Panc1 (cell line): ENCODE data around the gene C3orf70. TPM values are rescaled to one million over a fixed set of nuclear protein-coding genes. Genes with fewer than 3 reads are reported as not detected.

Experiments
- ATAC-seq: fragments of 200-7000 bp; cut with Tn5 transposase; 2 replicates; pipeline ENCODE4 v1.9.1; 2020; ENCODE audit warnings: mild to moderate bottlenecking, moderate library complexity
- BruUV-seq: library from RNA; stranded (reverse); fragments of 400-500 nt; replicated peaks from 2 replicates; lab custom pipeline; 2021; lab: Mats Ljungman, UMichigan
- CTCF ChIA-PET: fragments of 300-600 bp; sonication (Branson Sonifier 250); formaldehyde crosslinking; loops from one replicate; lab custom pipeline; 2022; ENCODE audit warnings: antibody characterized with exemption; lab: Charles Lee
- POLR2A ChIA-PET: fragments of 300-600 bp; sonication (Branson Sonifier 250); formaldehyde crosslinking; loops from one replicate; lab custom pipeline; 2022; ENCODE audit warnings: antibody characterized with exemption; lab: Charles Lee
- DNase-seq: peaks from one replicate; pipeline ENCODE4 v3.0.0-alpha.2; 2010; ENCODE audit warnings: low read depth, low spot score
- H3K27ac ChIP-seq: 2 replicates; pipeline ENCODE4 v1.5.1; 2011; ENCODE audit warnings: mild to moderate bottlenecking, low read length, inconsistent platforms
- H3K27me3 ChIP-seq: fragments of 200-500 bp; sonication (Bioruptor generic); 2 replicates; pipeline ENCODE4 v1.6.0; 2014; ENCODE audit warnings: low read length, inconsistent platforms; ENCODE audit not compliant: control insufficient read depth, insufficient read depth
- H3K36me3 ChIP-seq: fragments of 200-500 bp; sonication (Bioruptor generic); 2 replicates; pipeline ENCODE4 v1.5.1; 2014; ENCODE audit warnings: inconsistent platforms, mild to moderate bottlenecking, low read length, moderate library complexity; ENCODE audit not compliant: control insufficient read depth, insufficient read depth
- H3K4me1 ChIP-seq: 2 replicates; pipeline ENCODE4 v1.5.1; 2011; ENCODE audit warnings: inconsistent platforms, mild to moderate bottlenecking, low read length, moderate library complexity; ENCODE audit not compliant: control insufficient read depth, insufficient read depth
- H3K4me3 ChIP-seq, 2 experiments: 2 replicates each; pipeline ENCODE4 v1.5.1; 2011 to 2012; ENCODE audit warnings: low read depth in 2 of 2, low read length in 2 of 2, mild to moderate bottlenecking in 2 of 2, inconsistent platforms in 1 of 2, moderate library complexity in 1 of 2
- H3K9me3 ChIP-seq: fragments of 200-500 bp; sonication (Bioruptor generic); 2 replicates; pipeline ENCODE4 v1.5.1; 2014; ENCODE audit warnings: low read depth, mild to moderate bottlenecking, inconsistent platforms, low read length, moderate library complexity; ENCODE audit not compliant: control insufficient read depth, insufficient read depth
- CTCF ChIP-seq: fragments of 450-650 bp; IDR thresholded peaks from 2 replicates; pipeline ENCODE4 v1.5.1; 2017; ENCODE audit warnings: mild to moderate bottlenecking
- POLR2AphosphoS5 ChIP-seq: IDR thresholded peaks from 2 replicates; pipeline ENCODE4 v1.6.1; 2012; ENCODE audit warnings: mild to moderate bottlenecking, low read depth, low read length, moderate library complexity
- REST ChIP-seq, 2 experiments: IDR thresholded peaks; 2 replicates each; pipeline ENCODE4 v1.6.1; 2011 to 2012; ENCODE audit warnings: low read depth in 2 of 2, control low read depth in 1 of 2, low read length in 1 of 2, mild to moderate bottlenecking in 1 of 2, moderate library complexity in 1 of 2; ENCODE audit not compliant: insufficient read depth in 1 of 2
- SIN3A ChIP-seq: IDR thresholded peaks from 2 replicates; pipeline ENCODE4 v1.6.1; 2012; ENCODE audit warnings: low read depth, mild to moderate bottlenecking, low read length, moderate library complexity, borderline replicate concordance; ENCODE audit not compliant: insufficient read depth
- TCF7L2 ChIP-seq: IDR thresholded peaks from 2 replicates; pipeline ENCODE4 v1.6.1; 2011; ENCODE audit warnings: mild to moderate bottlenecking, low read depth, low read length, inconsistent platforms
- in situ Hi-C: cut with HindIII; loops from 2 replicates; pipeline ENCODE4 v1.10.0; 2016; ENCODE audit warnings: low sequenced_read_pairs, low pct_unique_long_range_greater_than_20kb
- intact Hi-C: fragments of 100-400 bp; cut with micrococcal nuclease; formaldehyde crosslinking; loops from one replicate; pipeline ENCODE4 v1.10.0; 2022; ENCODE audit not compliant: unreplicated experiment
- total RNA-seq: library from RNA; stranded (reverse); gene quantifications from one replicate; pipeline ENCODE4 v1.2.1, GENCODE V29; 2021; ENCODE audit not compliant: unreplicated experiment

Gene C3orf70
- total RNA-seq, 1 experiment from 2014 or later, result 0.10 TPM

- TF ChIP-seq POLR2AphosphoS5 (no peak), SIN3A (no peak), REST (IDR thresholded peaks at IDR 0.05; ENCODE audit: insufficient read depth in 1 of 2, low read depth in 2 of 2, low read length in 1 of 2) (no peak), CTCF (no peak), TCF7L2 (no peak)
- intact Hi-C loops, result no loop called here
- H3K9me3 ChIP-seq, result no peaks in the 10 kb centered on the region
- BruUV-seq, result no TSS peak
- no peaks in the 10 kb centered on the region for H3K36me3 ChIP-seq
- H3K27ac ChIP-seq, result no peak overlapping the region
- ChIA-PET POLR2A (interaction anchor here (0.5 to 0.6 kb wide), 2 partner anchors 65 to 70 kb away, joined by 3 to 4 read pairs; no protein-coding TSS in a partner anchor), CTCF (no interaction called here)
- ATAC-seq (no peak), DNase-seq (no peak)
- H3K4me3 ChIP-seq, result no peak overlapping the region
- in situ Hi-C loops, result no loop called here
- H3K27me3 ChIP-seq, result peaks cover 76% of the 10 kb centered on the region
- H3K4me1 ChIP-seq, result no peaks in the 10 kb centered on the region
Observed at GRCh38 chr3:185150561-185150960, 2.3 kb downstream of the C3orf70 start.

- Histone ChIP-seq H3K36me3 (no peaks in the 10 kb centered on the region), H3K9me3 (no peaks in the 10 kb centered on the region), H3K27ac (no peak overlapping the region), H3K4me3 (no peak overlapping the region), H3K4me1 (no peaks in the 10 kb centered on the region), H3K27me3 (peaks cover 76% of the 10 kb centered on the region)
- DNase-seq, result no peak
- no peak for ATAC-seq
- POLR2A ChIA-PET, result no interaction called here
- CTCF ChIA-PET, result no interaction called here
- intact Hi-C loops, result no loop called here
- no peak for TF ChIP-seq SIN3A
- no peak for TF ChIP-seq CTCF
- TF ChIP-seq REST (IDR thresholded peaks at IDR 0.05; ENCODE audit: insufficient read depth in 1 of 2, low read depth in 2 of 2, low read length in 1 of 2), result no peak
- no peak for TF ChIP-seq TCF7L2
- TF ChIP-seq POLR2AphosphoS5, result no peak
- in situ Hi-C loops, result no loop called here
- BruUV-seq, result no TSS peak
Observed at GRCh38 chr3:185149591-185149990, 3.3 kb downstream of the C3orf70 start.
